Endothelial cell of umbilical vein (primary cell): ENCODE results near the gene RMRP. TPM values are rescaled to one million over a fixed set of nuclear protein-coding genes. Genes with fewer than 3 reads are reported as not detected.

ENCODE experiments used
- BruUV-seq: library from RNA; stranded (reverse); fragments of 400-500 nt; replicated peaks from 2 replicates; lab custom pipeline; 2021; lab: Mats Ljungman, UMichigan
- CTCF ChIA-PET: fragments of 300-600, 350-600 bp; sonication (Branson Sonifier 250); formaldehyde crosslinking; loops from one replicate; lab custom pipeline; 2021; ENCODE audit warnings: antibody characterized with exemption, inconsistent platforms; lab: Charles Lee
- POLR2A ChIA-PET: fragments of 300-600, 350-600 bp; sonication (Branson Sonifier 250); formaldehyde crosslinking; loops from one replicate; lab custom pipeline; 2021; ENCODE audit warnings: antibody characterized with exemption, inconsistent platforms; lab: Charles Lee
- DNase-seq: peaks from one replicate; pipeline ENCODE4 v3.0.0-alpha.2; 2011; ENCODE audit warnings: low read depth, low spot score
- FAIRE-seq: peaks from 2 replicates; lab custom pipeline; 2011; peaks lifted over from hg19 to GRCh38; lab: Jason Lieb, UNC
- H2AFZ ChIP-seq: 2 replicates; pipeline ENCODE4 v1.6.0; 2012; ENCODE audit warnings: low read depth, low read length, control low read depth, inconsistent platforms
- H3K27ac ChIP-seq: 2 replicates; pipeline ENCODE4 v1.5.1; 2011; ENCODE audit warnings: low read depth, mild to moderate bottlenecking, control low read depth, low read length, moderate library complexity; ENCODE audit not compliant: insufficient read depth
- H3K27me3 ChIP-seq, 2 experiments: 2 replicates each; pipeline versions ENCODE4 v1.6.0 to v1.6.1; 2011; ENCODE audit warnings: low read length in 2 of 2, mixed read lengths in 1 of 2; ENCODE audit not compliant: control insufficient read depth in 2 of 2, insufficient read depth in 2 of 2
- H3K36me3 ChIP-seq, 2 experiments: 2 replicates in 1 of 2; 3 replicates in 1 of 2; pipeline ENCODE4 v1.5.1; 2011; ENCODE audit warnings: low read length in 2 of 2, mild to moderate bottlenecking in 1 of 2, moderate library complexity in 1 of 2; ENCODE audit not compliant: control insufficient read depth in 2 of 2, insufficient read depth in 2 of 2; ENCODE audit errors: extremely low read depth in 1 of 2
- H3K4me1 ChIP-seq: 3 replicates; pipeline ENCODE4 v1.5.1; 2011; ENCODE audit warnings: mild to moderate bottlenecking, low read length; ENCODE audit not compliant: control insufficient read depth, insufficient read depth; ENCODE audit errors: extremely low read depth
- H3K4me2 ChIP-seq: 2 replicates; pipeline ENCODE4 v1.6.1; 2011; ENCODE audit warnings: low read length, control low read depth, mixed read lengths; ENCODE audit not compliant: insufficient read depth
- H3K4me3 ChIP-seq, 3 experiments: fragments of 200-600 bp in 1 of 3; sonication (generic), shearing (Covaris generic) in 1 of 3; replicated peaks in 1 of 3; 2 replicates each; pipeline ENCODE4 v1.5.1; 2011 to 2016; ENCODE audit warnings: control low read depth in 3 of 3, low read length in 3 of 3, mild to moderate bottlenecking in 2 of 3, inconsistent platforms in 1 of 3, low read depth in 1 of 3, moderate library complexity in 1 of 3; ENCODE audit not compliant: insufficient read depth in 1 of 3
- H3K79me2 ChIP-seq: 2 replicates; pipeline ENCODE4 v1.6.0; 2012; ENCODE audit warnings: low read length, inconsistent platforms; ENCODE audit not compliant: control insufficient read depth, insufficient read depth
- H3K9ac ChIP-seq: replicated peaks from 2 replicates; pipeline ENCODE3; 2011; ENCODE audit warnings: low read length, control low read depth; ENCODE audit not compliant: insufficient read depth; ENCODE audit errors: extremely low read depth
- H3K9me1 ChIP-seq: replicated peaks from 3 replicates; pipeline ENCODE4 v1.6.0; 2011; ENCODE audit warnings: mild to moderate bottlenecking, low read length; ENCODE audit not compliant: control insufficient read depth, insufficient read depth; ENCODE audit errors: extremely low read depth
- H3K9me3 ChIP-seq: replicated peaks from 2 replicates; pipeline ENCODE4 v1.5.1; 2012; ENCODE audit warnings: low read length, inconsistent platforms; ENCODE audit not compliant: control insufficient read depth, insufficient read depth
- H4K20me1 ChIP-seq: replicated peaks from 2 replicates; pipeline ENCODE3; 2011; ENCODE audit warnings: mild to moderate bottlenecking, low read length; ENCODE audit not compliant: control insufficient read depth, insufficient read depth; ENCODE audit errors: extremely low read depth
- FOS ChIP-seq: IDR thresholded peaks from 2 replicates; pipeline ENCODE4 v1.6.1; 2011; ENCODE audit warnings: mild to moderate bottlenecking, low read length, moderate library complexity, borderline replicate concordance; ENCODE audit not compliant: insufficient read depth
- POLR2A ChIP-seq: IDR thresholded peaks from 2 replicates; pipeline ENCODE4 v1.6.1; 2012; ENCODE audit warnings: low read depth, mild to moderate bottlenecking, control low read depth, low read length
- POLR2AphosphoS5 ChIP-seq: IDR thresholded peaks from 2 replicates; pipeline ENCODE4 v1.6.1; 2012; ENCODE audit warnings: low read depth, mild to moderate bottlenecking, control low read depth, low read length, moderate library complexity; ENCODE audit not compliant: insufficient read depth
- dilution Hi-C: fragments of 300-500 bp; cut with MboI; formaldehyde crosslinking; loops from one replicate; pipeline ENCODE4 v1.15.0; 2019; ENCODE audit warnings: low sequenced_read_pairs; ENCODE audit not compliant: extremely low pct_ligation_motif_present
- intact Hi-C: fragments of 100-400 bp; cut with micrococcal nuclease; formaldehyde crosslinking; loops from one replicate; pipeline ENCODE4 v1.10.0; 2022
- polyA plus RNA-seq, 4 experiments: library from polyadenylated mRNA; depleted of rRNA in 3 of 4; stranded (reverse) in 3 of 4; unstranded in 1 of 4; fragments of >200 nt; gene quantifications; 2 replicates each; pipeline versions ENCODE4 v1.2.1 to v1.2.3, GENCODE V29; 2011 to 2012; ENCODE audit warnings: missing spikeins in 1 of 4
- total RNA-seq: library from RNA; stranded (reverse); gene quantifications from 2 replicates; pipeline ENCODE4 v1.2.3, GENCODE V29; 2021

The RMRP gene
- total and polyA plus RNA-seq, 2 donors (not counting 3 experiments of a cell fraction or from before 2014, with no cell fraction given): 19,118 TPM; not detected in 1

DNA sequence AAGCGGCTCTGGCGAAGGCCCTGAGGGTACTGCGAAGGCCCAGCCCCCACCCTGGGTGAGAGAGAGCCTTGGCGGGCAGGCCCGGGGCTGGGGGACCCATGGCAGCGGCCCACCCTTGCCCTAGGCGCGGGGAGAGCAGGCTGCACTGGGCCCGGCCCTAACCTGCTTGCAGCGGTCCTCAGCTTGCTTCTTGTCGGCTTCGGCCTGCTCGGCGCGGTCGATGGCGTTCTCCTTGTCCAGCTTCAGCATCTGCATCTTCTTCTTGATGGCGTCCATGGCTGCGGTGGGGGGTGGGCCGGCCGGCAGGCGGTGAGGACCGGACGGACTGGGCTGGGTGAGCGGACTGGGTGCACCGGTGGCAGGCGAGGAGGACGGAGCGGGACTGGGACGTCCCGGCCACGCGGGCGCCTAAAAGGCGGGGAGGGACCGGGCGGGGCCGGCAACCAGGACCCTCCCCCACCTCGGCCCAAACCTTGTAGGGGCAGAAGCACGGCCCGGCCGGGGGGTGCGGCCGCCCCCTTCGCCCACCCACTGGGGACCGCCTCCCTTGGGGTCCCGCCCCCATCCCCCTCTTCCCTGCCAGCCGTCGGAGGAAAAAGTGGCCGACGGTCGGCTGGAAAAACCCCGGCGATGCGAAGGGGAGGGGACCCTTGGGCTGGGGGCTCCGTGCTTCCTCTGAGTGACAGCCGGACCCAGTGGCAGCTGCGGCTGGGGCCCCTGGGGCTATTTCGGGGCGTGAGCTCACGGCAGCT is 31.9 kb upstream of the RMRP start, which contains the start of gene TPM2:
TPM2 (minus strand) TSS at position 384 of the 752 bp plus-strand sequence; CDS start at position 276, 108 bp downstream.
- Histone ChIP-seq H3K4me3 (peak within 1 kb of the TSS; percentile 66 to 82 (median 70)), H2AFZ (peak within 1 kb of the TSS; percentile 84), H3K4me1 (peaks cover 28% of the 10 kb centered on the region), H3K27ac (peak within 1 kb of the TSS; percentile 50), H3K9ac (peak within 1 kb of the TSS; percentile 68), H4K20me1 (no peaks in the 10 kb centered on the region), H3K36me3 (peaks cover 7 to 11% of the 10 kb centered on the region in 2 experiments), H3K27me3 (no peaks in the 10 kb centered on the region), H3K79me2 (peaks cover 36% of the 10 kb centered on the region), H3K4me2 (peak within 1 kb of the TSS; percentile 84), H3K9me1 (no peaks in the 10 kb centered on the region), H3K9me3 (no peaks in the 10 kb centered on the region)
- intact Hi-C loops: loop anchor here (1.0 to 2.0 kb wide), 3 partner anchors 31 to 85 kb away; partner anchors contain the start of genes CCDC107, CREB3, RMRP and TESK1
- FAIRE-seq (peak; percentile 83), DNase-seq (peak; percentile 70)
- TSS peak; percentile 64 for BruUV-seq
- TF ChIP-seq FOS (no peak), POLR2AphosphoS5 (peak; percentile 97), POLR2A (peak; percentile 98)
- ChIA-PET POLR2A (interaction anchor here (0.7 to 1.7 kb wide), 6 partner anchors 10 to 28 kb away, joined by 3 to 5 read pairs (median 4); partner anchors contain the start of gene ARHGEF39), CTCF (interaction anchor here (1.1 to 13.5 kb wide), 7 partner anchors 10 to 86 kb away, joined by 3 to 227 read pairs (median 6); partner anchors contain the start of genes ARHGEF39, CCDC107 and RMRP)
- dilution Hi-C loops: no loop called here
